IMR-90 (cell line): Measurements from ENCODE around the gene GSTK1. TPM values are rescaled to one million over a fixed set of nuclear protein-coding genes. Genes with fewer than 3 reads are reported as not detected.
A peak's percentile ranks its signal among the peaks of the same experiment; 100 is the strongest.

Experiments used
- ATAC-seq: fragments of 200-7000 bp; cut with Tn5 transposase; 2 replicates; pipeline ENCODE4 v1.9.1; 2020; ENCODE audit warnings: low read depth, mild to moderate bottlenecking, moderate library complexity
- BruUV-seq: library from RNA; stranded (reverse); fragments of 400-500 nt; replicated peaks from 2 replicates; lab custom pipeline; 2021; lab: Mats Ljungman, UMichigan
- CTCF ChIA-PET: fragments of 300-600 bp; formaldehyde crosslinking; extraction: SDS; loops from one replicate; lab custom pipeline; 2021; ENCODE audit warnings: antibody characterized with exemption; lab: Yijun Ruan, JAX
- POLR2A ChIA-PET: fragments of 300-600 bp; sonication (Branson Sonifier 250); formaldehyde crosslinking; loops from one replicate; lab custom pipeline; 2022; ENCODE audit warnings: antibody characterized with exemption; ENCODE audit not compliant: unreplicated experiment; lab: Charles Lee
- DNase-seq: peaks from one replicate; pipeline ENCODE4 v3.0.0; 2013
- H2AFZ ChIP-seq: replicated peaks from 2 replicates; pipeline ENCODE3; 2013; ENCODE audit warnings: low read length, mild to moderate bottlenecking; ENCODE audit not compliant: poor library complexity
- H2AK5ac ChIP-seq: 2 replicates; pipeline ENCODE4 v1.6.1; 2013; ENCODE audit warnings: low read depth, low read length, inconsistent platforms
- H2AK9ac ChIP-seq: replicated peaks from 2 replicates; pipeline ENCODE3; 2013; ENCODE audit warnings: mild to moderate bottlenecking, low read depth, low read length, moderate library complexity; ENCODE audit not compliant: poor library complexity
- H2BK120ac ChIP-seq: 2 replicates; pipeline ENCODE4 v1.6.1; 2013; ENCODE audit warnings: low read depth, low read length, inconsistent platforms
- H2BK15ac ChIP-seq: 3 replicates; pipeline ENCODE4 v1.6.1; 2013; ENCODE audit warnings: low read depth, low read length, inconsistent platforms
- H2BK20ac ChIP-seq: 2 replicates; pipeline ENCODE4 v1.6.1; 2013; ENCODE audit warnings: low read depth, mild to moderate bottlenecking, inconsistent platforms, low read length, moderate library complexity
- H2BK5ac ChIP-seq: 2 replicates; pipeline ENCODE4 v1.6.1; 2013; ENCODE audit warnings: mild to moderate bottlenecking, low read depth, low read length, inconsistent platforms; ENCODE audit not compliant: poor library complexity, severe bottlenecking
- H3K14ac ChIP-seq: replicated peaks from 2 replicates; pipeline ENCODE4 v1.6.1; 2013; ENCODE audit warnings: low read depth, low read length, inconsistent platforms
- H3K18ac ChIP-seq: 2 replicates; pipeline ENCODE4 v1.6.1; 2013; ENCODE audit warnings: low read depth, low read length, control low read depth
- H3K23ac ChIP-seq: 2 replicates; pipeline ENCODE4 v1.6.1; 2013; ENCODE audit warnings: low read depth, low read length, inconsistent platforms
- H3K27ac ChIP-seq: 2 replicates; pipeline ENCODE4 v1.5.1; 2013; ENCODE audit warnings: mild to moderate bottlenecking, control low read depth, low read length; ENCODE audit not compliant: insufficient read depth
- H3K27me3 ChIP-seq: 2 replicates; pipeline ENCODE4 v1.6.1; 2013; ENCODE audit warnings: low read length; ENCODE audit not compliant: control insufficient read depth, insufficient read depth
- H3K36me3 ChIP-seq: 2 replicates; pipeline ENCODE4 v1.6.1; 2013; ENCODE audit warnings: low read length, mixed read lengths; ENCODE audit not compliant: control insufficient read depth, insufficient read depth
- H3K4ac ChIP-seq: 2 replicates; pipeline ENCODE4 v1.6.1; 2013; ENCODE audit warnings: low read depth, low read length, inconsistent platforms
- H3K4me1 ChIP-seq: 2 replicates; pipeline ENCODE4 v1.6.1; 2013; ENCODE audit warnings: low read length, mixed read lengths; ENCODE audit not compliant: control insufficient read depth, insufficient read depth
- H3K4me2 ChIP-seq: 2 replicates; pipeline ENCODE4 v1.6.1; 2013; ENCODE audit warnings: low read depth, mild to moderate bottlenecking, control low read depth, low read length, moderate library complexity
- H3K4me3 ChIP-seq: 2 replicates; pipeline ENCODE4 v1.5.1; 2013; ENCODE audit warnings: low read depth, mild to moderate bottlenecking, control low read depth, low read length, moderate library complexity; ENCODE audit not compliant: insufficient read depth
- H3K56ac ChIP-seq: 2 replicates; pipeline ENCODE4 v1.6.1; 2013; ENCODE audit warnings: low read length, inconsistent platforms; ENCODE audit not compliant: insufficient read depth; ENCODE audit errors: extremely low read depth
- H3K79me1 ChIP-seq, 2 experiments: 2 replicates each; pipeline ENCODE4 v1.6.1; 2013; ENCODE audit warnings: low read length in 2 of 2, inconsistent platforms in 1 of 2, low read depth in 1 of 2
- H3K9ac ChIP-seq: 2 replicates; pipeline ENCODE4 v1.6.1; 2013; ENCODE audit warnings: low read depth, low read length, control low read depth
- H3K9me1 ChIP-seq: 2 replicates; pipeline ENCODE4 v1.6.1; 2013; ENCODE audit warnings: low read length, inconsistent platforms; ENCODE audit not compliant: insufficient read depth
- H3K9me3 ChIP-seq: 2 replicates; pipeline ENCODE4 v1.6.1; 2013; ENCODE audit warnings: low read length; ENCODE audit not compliant: control insufficient read depth, insufficient read depth
- H4K20me1 ChIP-seq: 2 replicates; pipeline ENCODE4 v1.6.1; 2013; ENCODE audit warnings: low read length, inconsistent platforms; ENCODE audit not compliant: insufficient read depth
- H4K5ac ChIP-seq: 2 replicates; pipeline ENCODE4 v1.6.1; 2013; ENCODE audit warnings: mild to moderate bottlenecking, low read depth, low read length, control low read depth
- H4K8ac ChIP-seq, 2 experiments: 2 replicates each; pipeline ENCODE4 v1.6.1; 2013; ENCODE audit warnings: low read depth in 2 of 2, low read length in 2 of 2, control low read depth in 1 of 2, inconsistent platforms in 1 of 2
- H4K91ac ChIP-seq: 2 replicates; pipeline ENCODE4 v1.6.1; 2013; ENCODE audit warnings: low read depth, low read length, inconsistent platforms; ENCODE audit not compliant: insufficient read depth
- FOS ChIP-seq: fragments of 150-350 bp; IDR thresholded peaks from 2 replicates; pipeline ENCODE4 v1.6.1; 2016; ENCODE audit warnings: low read depth, low read length
- MAFK ChIP-seq: IDR thresholded peaks from 2 replicates; pipeline ENCODE4 v1.6.1; 2012; ENCODE audit warnings: low read depth, low read length, improper control_type of control experiment
- MXI1 ChIP-seq: IDR thresholded peaks from 2 replicates; pipeline ENCODE4 v1.6.1; 2012; ENCODE audit warnings: low read depth, mild to moderate bottlenecking, low read length, moderate library complexity, borderline replicate concordance
- NFE2L2 ChIP-seq: fragments of 150-350 bp; IDR thresholded peaks from 2 replicates; pipeline ENCODE4 v1.6.1; 2016; ENCODE audit warnings: low read depth, mild to moderate bottlenecking, low read length
- POLR2A ChIP-seq: IDR thresholded peaks from 2 replicates; pipeline ENCODE4 v1.6.1; 2012; ENCODE audit warnings: mild to moderate bottlenecking, low read depth, low read length
- RAD21 ChIP-seq: IDR thresholded peaks from 2 replicates; pipeline ENCODE4 v1.6.1; 2012; ENCODE audit warnings: low read length, improper control_type of control experiment
- SMC3 ChIP-seq: fragments of 150-350 bp; IDR thresholded peaks from 2 replicates; pipeline ENCODE4 v1.6.1; 2016; ENCODE audit warnings: low read depth, mild to moderate bottlenecking, antibody characterized with exemption, low read length, moderate library complexity
- WGBS, 2 experiments: methylation state at CpG; one replicate each; pipeline versions ENCODE4 v1.1.5 to v1.1.7; 2013; ENCODE audit warnings: missing lambda C conversion rate in 2 of 2; ENCODE audit not compliant: insufficient read length in 1 of 2; ENCODE audit errors: extremely low coverage in 2 of 2; 5-methylcytosine and 5-hydroxymethylcytosine counted together
- dilution Hi-C: fragments of 300-500 bp; cut with HindIII; formaldehyde crosslinking; loops from one replicate; pipeline ENCODE4 v1.14.3; 2018; ENCODE audit warnings: low sequenced_read_pairs; ENCODE audit not compliant: unreplicated experiment
- in situ Hi-C: fragments of 300-500 bp; cut with MboI; formaldehyde crosslinking; loops from 3 replicates; pipeline ENCODE4 v1.14.3; 2019; ENCODE audit warnings: low sequenced_read_pairs, inconsistent platforms, mixed read lengths
- intact Hi-C: fragments of 100-400 bp; cut with micrococcal nuclease; formaldehyde crosslinking; loops from 2 replicates; pipeline ENCODE4 v1.10.0; 2022
- polyA plus RNA-seq, 3 experiments: library from polyadenylated mRNA; depleted of rRNA; stranded (reverse); fragments of >200 nt; gene quantifications; 2 replicates each; pipeline ENCODE4 v1.2.3, GENCODE V29; 2012; ENCODE audit warnings: low replicate concordance in 1 of 3
- total RNA-seq: library from RNA; depleted of rRNA; stranded (reverse); fragments of >200 nt; gene quantifications from 2 replicates; pipeline ENCODE4 v1.2.3, GENCODE V29; 2012
- TF ChIP-seq, protein P1 (sequence below): conservative IDR thresholded peaks from 2 replicates; pipeline ENCODE4 v1.5.1; 2012; ENCODE audit warnings: mild to moderate bottlenecking, low read depth, low read length, improper control_type of control experiment
- TF ChIP-seq, protein P2 (sequence below): fragments of 150-350 bp; IDR thresholded peaks from 2 replicates; pipeline ENCODE4 v1.6.1; 2017; ENCODE audit warnings: mild to moderate bottlenecking, antibody characterized with exemption, low read length, low read depth
- TF ChIP-seq, protein P3 (sequence below): fragments of 150-350 bp; IDR thresholded peaks from 2 replicates; pipeline ENCODE4 v1.6.1; 2016; ENCODE audit warnings: low read depth, mild to moderate bottlenecking, low read length, moderate library complexity, borderline replicate concordance

GSTK1 gene
- total and polyA plus RNA-seq, 2 of the 4 experiments (the other 2 are of a cell fraction), result 64.9 to 111 TPM

DNA sequence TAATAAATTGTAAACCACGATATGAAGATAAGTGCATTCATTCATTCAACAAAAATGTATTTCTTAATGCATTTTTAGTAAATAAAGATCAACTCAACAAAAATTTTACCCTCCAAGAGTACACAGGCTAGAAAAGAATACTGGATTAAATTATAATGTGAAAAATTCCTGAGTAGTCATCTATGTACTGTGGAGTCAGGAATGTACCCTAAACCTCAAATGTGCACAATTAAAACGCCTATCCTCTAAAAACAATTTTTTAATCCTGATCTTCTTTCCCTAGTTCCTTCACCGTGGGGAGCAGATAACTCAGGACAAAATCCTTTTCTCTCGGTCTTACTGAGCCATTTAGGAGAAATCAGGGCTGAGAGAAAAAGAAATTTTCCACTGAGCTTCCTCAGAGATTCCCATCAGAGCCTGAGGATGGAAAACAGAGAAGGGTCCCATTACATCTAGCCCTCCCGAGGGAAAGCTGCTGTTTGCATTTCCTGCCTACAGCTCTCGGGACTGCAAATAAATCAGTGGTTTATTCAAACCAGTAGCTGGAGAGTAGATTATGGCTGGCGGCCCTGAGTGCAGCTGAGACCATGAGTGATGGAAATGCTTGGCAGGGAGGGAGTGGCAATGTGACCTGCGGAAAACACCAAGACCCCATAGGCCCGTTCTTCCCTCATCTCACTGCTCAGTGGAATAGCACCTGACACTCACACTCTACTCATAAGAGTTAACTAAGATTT is 34.0 kb upstream of the GSTK1 start (continued):
- no peak for TF ChIP-seq FOS

DNA sequence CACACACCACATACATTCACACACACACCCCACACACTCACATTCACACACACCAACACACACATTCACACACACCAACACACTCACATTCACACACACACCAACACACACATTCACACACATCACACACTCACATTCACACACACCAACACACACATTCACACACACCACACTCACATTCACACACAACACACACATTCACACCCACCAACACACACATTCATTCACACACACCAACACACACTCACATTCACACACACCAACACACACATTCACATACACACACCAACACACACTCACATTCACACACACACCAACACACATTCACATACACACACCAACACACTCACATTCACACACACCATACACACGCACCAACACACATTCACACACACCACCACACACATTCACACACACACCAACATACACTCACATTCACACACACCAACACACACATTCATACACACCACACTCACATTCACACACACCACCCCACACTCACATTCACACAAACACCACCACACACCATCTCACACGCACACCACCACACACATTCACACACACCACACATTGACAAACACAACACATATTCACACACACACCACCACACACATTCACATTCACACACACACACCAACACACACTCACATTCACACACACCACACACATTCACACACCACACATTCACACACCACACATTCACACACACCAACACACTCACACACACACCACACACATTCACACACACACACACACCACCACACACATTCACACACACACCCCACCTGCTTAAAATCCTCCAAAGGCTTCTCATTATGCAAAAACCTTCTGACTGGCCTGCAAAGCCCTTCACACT is 32.4 kb upstream of the GSTK1 start:
- H3K4me2 ChIP-seq, result no peak overlapping the region
- DNase-seq (no peak), ATAC-seq (no peak)
- peaks cover 8% of the 10 kb centered on the region; the same call in 1 of the 2 replicates for H3K9me1 ChIP-seq
- H4K91ac ChIP-seq, result no peak overlapping the region
- CTCF ChIA-PET, result interaction anchor here (1.8 kb wide), 2 partner anchors 16 kb away, joined by 4 to 5 read pairs; no protein-coding TSS in a partner anchor
- H3K9ac ChIP-seq, result no peak overlapping the region
- H4K20me1 ChIP-seq, result no peaks in the 10 kb centered on the region
- intact Hi-C loops (no loop called here), in situ Hi-C loops (no loop called here), dilution Hi-C loops (no loop called here)
- H3K79me1 ChIP-seq, result no peaks in the 10 kb centered on the region
- no peak overlapping the region for H2AK5ac ChIP-seq
- H3K14ac ChIP-seq, result no peak overlapping the region; the same call in 1 of the 2 replicates
- no peak overlapping the region for H3K4ac ChIP-seq
- no peak overlapping the region for H3K27ac ChIP-seq
- no TSS peak for BruUV-seq
- H3K56ac ChIP-seq, result no peak overlapping the region
- no peak overlapping the region for H3K4me3 ChIP-seq
- POLR2A ChIA-PET, result no interaction called here
- H4K5ac ChIP-seq, result no peak overlapping the region
- no peak overlapping the region for H2BK120ac ChIP-seq
- H3K23ac ChIP-seq, result no peak overlapping the region
- peaks cover 2% of the 10 kb centered on the region; the same call in 1 of the 2 replicates for H3K4me1 ChIP-seq
- no peaks in the 10 kb centered on the region for H3K36me3 ChIP-seq
- H3K27me3 ChIP-seq, result no peaks in the 10 kb centered on the region; the same call in 1 of the 2 replicates
- H2BK5ac ChIP-seq, result peak overlapping the region; percentile 93
- WGBS, 2 experiments, result 74% methylated on average over 2 of the region's 2 CpGs; no CpG with 5 or more reads in 1 of the 2 experiments
- H2BK15ac ChIP-seq, result no peak overlapping the region
- no peak overlapping the region for H3K18ac ChIP-seq
- peak overlapping the region; percentile 24 for H2AK9ac ChIP-seq
- no peak overlapping the region for H4K8ac ChIP-seq
- H2AFZ ChIP-seq, result no peak overlapping the region
- H2BK20ac ChIP-seq, result no peak overlapping the region
- no peaks in the 10 kb centered on the region for H3K9me3 ChIP-seq
- no peak for TF ChIP-seq MXI1
- no peak for TF ChIP-seq NFE2L2
- TF ChIP-seq POLR2A, result no peak
- TF ChIP-seq, protein P1, sequence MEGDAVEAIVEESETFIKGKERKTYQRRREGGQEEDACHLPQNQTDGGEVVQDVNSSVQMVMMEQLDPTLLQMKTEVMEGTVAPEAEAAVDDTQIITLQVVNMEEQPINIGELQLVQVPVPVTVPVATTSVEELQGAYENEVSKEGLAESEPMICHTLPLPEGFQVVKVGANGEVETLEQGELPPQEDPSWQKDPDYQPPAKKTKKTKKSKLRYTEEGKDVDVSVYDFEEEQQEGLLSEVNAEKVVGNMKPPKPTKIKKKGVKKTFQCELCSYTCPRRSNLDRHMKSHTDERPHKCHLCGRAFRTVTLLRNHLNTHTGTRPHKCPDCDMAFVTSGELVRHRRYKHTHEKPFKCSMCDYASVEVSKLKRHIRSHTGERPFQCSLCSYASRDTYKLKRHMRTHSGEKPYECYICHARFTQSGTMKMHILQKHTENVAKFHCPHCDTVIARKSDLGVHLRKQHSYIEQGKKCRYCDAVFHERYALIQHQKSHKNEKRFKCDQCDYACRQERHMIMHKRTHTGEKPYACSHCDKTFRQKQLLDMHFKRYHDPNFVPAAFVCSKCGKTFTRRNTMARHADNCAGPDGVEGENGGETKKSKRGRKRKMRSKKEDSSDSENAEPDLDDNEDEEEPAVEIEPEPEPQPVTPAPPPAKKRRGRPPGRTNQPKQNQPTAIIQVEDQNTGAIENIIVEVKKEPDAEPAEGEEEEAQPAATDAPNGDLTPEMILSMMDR, result no peak
- TF ChIP-seq, protein P2, sequence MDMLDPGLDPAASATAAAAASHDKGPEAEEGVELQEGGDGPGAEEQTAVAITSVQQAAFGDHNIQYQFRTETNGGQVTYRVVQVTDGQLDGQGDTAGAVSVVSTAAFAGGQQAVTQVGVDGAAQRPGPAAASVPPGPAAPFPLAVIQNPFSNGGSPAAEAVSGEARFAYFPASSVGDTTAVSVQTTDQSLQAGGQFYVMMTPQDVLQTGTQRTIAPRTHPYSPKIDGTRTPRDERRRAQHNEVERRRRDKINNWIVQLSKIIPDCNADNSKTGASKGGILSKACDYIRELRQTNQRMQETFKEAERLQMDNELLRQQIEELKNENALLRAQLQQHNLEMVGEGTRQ, result no peak
- TF ChIP-seq FOS, result no peak
- no peak for TF ChIP-seq RAD21
- TF ChIP-seq, protein P3, sequence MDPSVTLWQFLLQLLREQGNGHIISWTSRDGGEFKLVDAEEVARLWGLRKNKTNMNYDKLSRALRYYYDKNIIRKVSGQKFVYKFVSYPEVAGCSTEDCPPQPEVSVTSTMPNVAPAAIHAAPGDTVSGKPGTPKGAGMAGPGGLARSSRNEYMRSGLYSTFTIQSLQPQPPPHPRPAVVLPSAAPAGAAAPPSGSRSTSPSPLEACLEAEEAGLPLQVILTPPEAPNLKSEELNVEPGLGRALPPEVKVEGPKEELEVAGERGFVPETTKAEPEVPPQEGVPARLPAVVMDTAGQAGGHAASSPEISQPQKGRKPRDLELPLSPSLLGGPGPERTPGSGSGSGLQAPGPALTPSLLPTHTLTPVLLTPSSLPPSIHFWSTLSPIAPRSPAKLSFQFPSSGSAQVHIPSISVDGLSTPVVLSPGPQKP, result no peak
- TF ChIP-seq SMC3, result no peak
- TF ChIP-seq MAFK, result no peak
